Endothelial cell of umbilical vein (primary cell): Measurements from ENCODE around the gene ATP11B. TPM values are rescaled to one million over a fixed set of nuclear protein-coding genes. Genes with fewer than 3 reads are reported as not detected.

Source experiments
- BruUV-seq: library from RNA; stranded (reverse); fragments of 400-500 nt; replicated peaks from 2 replicates; lab custom pipeline; 2021; lab: Mats Ljungman, UMichigan
- CTCF ChIA-PET: fragments of 300-600, 350-600 bp; sonication (Branson Sonifier 250); formaldehyde crosslinking; loops from one replicate; lab custom pipeline; 2021; ENCODE audit warnings: antibody characterized with exemption, inconsistent platforms; lab: Charles Lee
- POLR2A ChIA-PET: fragments of 300-600, 350-600 bp; sonication (Branson Sonifier 250); formaldehyde crosslinking; loops from one replicate; lab custom pipeline; 2021; ENCODE audit warnings: antibody characterized with exemption, inconsistent platforms; lab: Charles Lee
- DNase-seq: peaks from one replicate; pipeline ENCODE4 v3.0.0-alpha.2; 2011; ENCODE audit warnings: low read depth, low spot score
- FAIRE-seq: peaks from 2 replicates; lab custom pipeline; 2011; peaks lifted over from hg19 to GRCh38; lab: Jason Lieb, UNC
- H2AFZ ChIP-seq: 2 replicates; pipeline ENCODE4 v1.6.0; 2012; ENCODE audit warnings: low read depth, low read length, control low read depth, inconsistent platforms
- H3K27ac ChIP-seq: 2 replicates; pipeline ENCODE4 v1.5.1; 2011; ENCODE audit warnings: low read depth, mild to moderate bottlenecking, control low read depth, low read length, moderate library complexity; ENCODE audit not compliant: insufficient read depth
- H3K27me3 ChIP-seq, 2 experiments: 2 replicates each; pipeline versions ENCODE4 v1.6.0 to v1.6.1; 2011; ENCODE audit warnings: low read length in 2 of 2, mixed read lengths in 1 of 2; ENCODE audit not compliant: control insufficient read depth in 2 of 2, insufficient read depth in 2 of 2
- H3K36me3 ChIP-seq, 2 experiments: 2 replicates in 1 of 2; 3 replicates in 1 of 2; pipeline ENCODE4 v1.5.1; 2011; ENCODE audit warnings: low read length in 2 of 2, mild to moderate bottlenecking in 1 of 2, moderate library complexity in 1 of 2; ENCODE audit not compliant: control insufficient read depth in 2 of 2, insufficient read depth in 2 of 2; ENCODE audit errors: extremely low read depth in 1 of 2
- H3K4me1 ChIP-seq: 3 replicates; pipeline ENCODE4 v1.5.1; 2011; ENCODE audit warnings: mild to moderate bottlenecking, low read length; ENCODE audit not compliant: control insufficient read depth, insufficient read depth; ENCODE audit errors: extremely low read depth
- H3K4me2 ChIP-seq: 2 replicates; pipeline ENCODE4 v1.6.1; 2011; ENCODE audit warnings: low read length, control low read depth, mixed read lengths; ENCODE audit not compliant: insufficient read depth
- H3K4me3 ChIP-seq, 3 experiments: fragments of 200-600 bp in 1 of 3; sonication (generic), shearing (Covaris generic) in 1 of 3; replicated peaks in 1 of 3; 2 replicates each; pipeline ENCODE4 v1.5.1; 2011 to 2016; ENCODE audit warnings: control low read depth in 3 of 3, low read length in 3 of 3, mild to moderate bottlenecking in 2 of 3, inconsistent platforms in 1 of 3, low read depth in 1 of 3, moderate library complexity in 1 of 3; ENCODE audit not compliant: insufficient read depth in 1 of 3
- H3K79me2 ChIP-seq: 2 replicates; pipeline ENCODE4 v1.6.0; 2012; ENCODE audit warnings: low read length, inconsistent platforms; ENCODE audit not compliant: control insufficient read depth, insufficient read depth
- H3K9ac ChIP-seq: replicated peaks from 2 replicates; pipeline ENCODE3; 2011; ENCODE audit warnings: low read length, control low read depth; ENCODE audit not compliant: insufficient read depth; ENCODE audit errors: extremely low read depth
- H3K9me1 ChIP-seq: replicated peaks from 3 replicates; pipeline ENCODE4 v1.6.0; 2011; ENCODE audit warnings: mild to moderate bottlenecking, low read length; ENCODE audit not compliant: control insufficient read depth, insufficient read depth; ENCODE audit errors: extremely low read depth
- H3K9me3 ChIP-seq: replicated peaks from 2 replicates; pipeline ENCODE4 v1.5.1; 2012; ENCODE audit warnings: low read length, inconsistent platforms; ENCODE audit not compliant: control insufficient read depth, insufficient read depth
- H4K20me1 ChIP-seq: replicated peaks from 2 replicates; pipeline ENCODE3; 2011; ENCODE audit warnings: mild to moderate bottlenecking, low read length; ENCODE audit not compliant: control insufficient read depth, insufficient read depth; ENCODE audit errors: extremely low read depth
- EZH2 ChIP-seq: IDR thresholded peaks from 2 replicates; pipeline ENCODE4 v1.6.1; 2012; ENCODE audit warnings: borderline replicate concordance, low read depth, mild to moderate bottlenecking, moderate library complexity, low read length, inconsistent platforms; ENCODE audit not compliant: severe bottlenecking
- FOS ChIP-seq: IDR thresholded peaks from 2 replicates; pipeline ENCODE4 v1.6.1; 2011; ENCODE audit warnings: mild to moderate bottlenecking, low read length, moderate library complexity, borderline replicate concordance; ENCODE audit not compliant: insufficient read depth
- GATA2 ChIP-seq: IDR thresholded peaks from 2 replicates; pipeline ENCODE4 v1.7.0; 2011; ENCODE audit warnings: low read depth, mild to moderate bottlenecking, moderate library complexity, mixed read lengths, low read length; ENCODE audit not compliant: insufficient read length, insufficient read depth
- JUN ChIP-seq: IDR thresholded peaks from 2 replicates; pipeline ENCODE4 v1.6.1; 2011; ENCODE audit warnings: borderline replicate concordance, low read depth; ENCODE audit not compliant: insufficient read length, insufficient read depth
- MAX ChIP-seq: IDR thresholded peaks from 2 replicates; pipeline ENCODE4 v1.6.1; 2011; ENCODE audit not compliant: insufficient read depth, insufficient read length
- MYC ChIP-seq: IDR thresholded peaks from one replicate; pipeline ENCODE4 v1.6.1; 2011; ENCODE audit warnings: mild to moderate bottlenecking, low read depth, low read length
- POLR2A ChIP-seq: IDR thresholded peaks from 2 replicates; pipeline ENCODE4 v1.6.1; 2012; ENCODE audit warnings: low read depth, mild to moderate bottlenecking, control low read depth, low read length
- POLR2AphosphoS5 ChIP-seq: IDR thresholded peaks from 2 replicates; pipeline ENCODE4 v1.6.1; 2012; ENCODE audit warnings: low read depth, mild to moderate bottlenecking, control low read depth, low read length, moderate library complexity; ENCODE audit not compliant: insufficient read depth
- dilution Hi-C: fragments of 300-500 bp; cut with MboI; formaldehyde crosslinking; loops from one replicate; pipeline ENCODE4 v1.15.0; 2019; ENCODE audit warnings: low sequenced_read_pairs; ENCODE audit not compliant: extremely low pct_ligation_motif_present
- intact Hi-C: fragments of 100-400 bp; cut with micrococcal nuclease; formaldehyde crosslinking; loops from one replicate; pipeline ENCODE4 v1.10.0; 2022
- polyA plus RNA-seq, 4 experiments: library from polyadenylated mRNA; depleted of rRNA in 3 of 4; stranded (reverse) in 3 of 4; unstranded in 1 of 4; fragments of >200 nt; gene quantifications; 2 replicates each; pipeline versions ENCODE4 v1.2.1 to v1.2.3, GENCODE V29; 2011 to 2012; ENCODE audit warnings: missing spikeins in 1 of 4
- total RNA-seq: library from RNA; stranded (reverse); gene quantifications from 2 replicates; pipeline ENCODE4 v1.2.3, GENCODE V29; 2021
- TF ChIP-seq, protein P1 (sequence below), 2 donors: IDR thresholded peaks; 1 replicate in 1 of 2; 2 replicates in 1 of 2; pipeline ENCODE4 v1.5.1; 2011; ENCODE audit warnings: low read length in 2 of 2, mild to moderate bottlenecking in 2 of 2, moderate library complexity in 2 of 2, control low read depth in 1 of 2, inconsistent platforms in 1 of 2, low read depth in 1 of 2; ENCODE audit not compliant: insufficient read depth in 1 of 2; ENCODE audit errors: extremely low read depth in 1 of 2

ATP11B gene
- total and polyA plus RNA-seq, 2 donors (not counting 3 experiments of a cell fraction or from before 2014, with no cell fraction given), result 10.1 to 49.3 TPM

DNA sequence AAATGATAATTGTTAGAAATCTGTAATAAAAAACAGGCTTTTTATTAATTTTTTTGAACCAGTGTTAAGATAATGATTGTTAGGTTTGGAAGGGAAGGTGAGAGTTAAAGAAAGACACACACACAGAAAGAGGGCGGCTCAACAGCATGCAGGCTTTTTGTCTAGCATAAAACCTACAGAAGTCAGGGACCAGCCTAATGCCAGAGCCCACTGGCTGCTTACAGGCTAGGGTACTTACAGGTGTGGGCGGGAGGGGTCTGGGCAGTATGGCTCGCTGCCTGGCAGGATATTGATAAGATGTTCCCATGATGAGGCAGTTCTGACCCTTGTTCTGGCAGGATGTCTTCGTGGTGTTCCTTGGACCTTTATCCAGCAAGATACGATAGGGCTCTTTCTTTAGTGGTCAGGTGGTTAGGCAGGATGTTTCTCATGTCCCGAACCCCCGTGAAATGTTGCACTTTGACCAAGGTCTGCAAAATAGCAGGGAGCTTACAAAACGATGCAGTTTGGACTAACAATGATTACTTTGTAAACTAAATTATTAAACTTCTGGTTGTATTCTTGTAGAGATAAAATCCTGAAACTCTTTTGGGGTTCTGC, 102.3 kb downstream of the ATP11B start:
- H3K9me1 ChIP-seq, result no peaks in the 10 kb centered on the region
- no peak overlapping the region for H2AFZ ChIP-seq
- intact Hi-C loops (no loop called here), dilution Hi-C loops (no loop called here)
- H3K4me2 ChIP-seq, result no peak overlapping the region
- CTCF ChIA-PET, result no interaction called here
- POLR2A ChIA-PET, result no interaction called here
- H3K4me3 ChIP-seq, result no peak overlapping the region
- no peaks in the 10 kb centered on the region for H4K20me1 ChIP-seq
- H3K79me2 ChIP-seq, result no peaks in the 10 kb centered on the region
- H3K4me1 ChIP-seq, result no peaks in the 10 kb centered on the region
- BruUV-seq, result no TSS peak
- DNase-seq (no peak), FAIRE-seq (no peak)
- TF ChIP-seq MAX, result no peak
- TF ChIP-seq EZH2, result no peak
- no peak for TF ChIP-seq POLR2AphosphoS5
- TF ChIP-seq MYC, result no peak
- H3K36me3 ChIP-seq, result peaks cover 0 to 4% of the 10 kb centered on the region in 2 experiments
- no peak overlapping the region for H3K9ac ChIP-seq
- no peak overlapping the region for H3K27ac ChIP-seq
- no peaks in the 10 kb centered on the region for H3K27me3 ChIP-seq
- no peaks in the 10 kb centered on the region for H3K9me3 ChIP-seq

GRCh38 chr3:182896553-182896952, 103.2 kb downstream of the ATP11B start:
- Histone ChIP-seq H3K9me1 (no peaks in the 10 kb centered on the region), H4K20me1 (no peaks in the 10 kb centered on the region), H3K27ac (no peak overlapping the region), H3K27me3 (no peaks in the 10 kb centered on the region), H3K79me2 (no peaks in the 10 kb centered on the region), H3K4me3 (no peak overlapping the region), H2AFZ (no peak overlapping the region), H3K9me3 (no peaks in the 10 kb centered on the region), H3K4me2 (no peak overlapping the region), H3K9ac (no peak overlapping the region), H3K4me1 (no peaks in the 10 kb centered on the region), H3K36me3 (peaks cover 0 to 4% of the 10 kb centered on the region in 2 experiments)
- TF ChIP-seq FOS (no peak), POLR2A (no peak), EZH2 (no peak), GATA2 (no peak), JUN (no peak), POLR2AphosphoS5 (no peak), MAX (no peak), MYC (no peak)
- TF ChIP-seq, protein P1, sequence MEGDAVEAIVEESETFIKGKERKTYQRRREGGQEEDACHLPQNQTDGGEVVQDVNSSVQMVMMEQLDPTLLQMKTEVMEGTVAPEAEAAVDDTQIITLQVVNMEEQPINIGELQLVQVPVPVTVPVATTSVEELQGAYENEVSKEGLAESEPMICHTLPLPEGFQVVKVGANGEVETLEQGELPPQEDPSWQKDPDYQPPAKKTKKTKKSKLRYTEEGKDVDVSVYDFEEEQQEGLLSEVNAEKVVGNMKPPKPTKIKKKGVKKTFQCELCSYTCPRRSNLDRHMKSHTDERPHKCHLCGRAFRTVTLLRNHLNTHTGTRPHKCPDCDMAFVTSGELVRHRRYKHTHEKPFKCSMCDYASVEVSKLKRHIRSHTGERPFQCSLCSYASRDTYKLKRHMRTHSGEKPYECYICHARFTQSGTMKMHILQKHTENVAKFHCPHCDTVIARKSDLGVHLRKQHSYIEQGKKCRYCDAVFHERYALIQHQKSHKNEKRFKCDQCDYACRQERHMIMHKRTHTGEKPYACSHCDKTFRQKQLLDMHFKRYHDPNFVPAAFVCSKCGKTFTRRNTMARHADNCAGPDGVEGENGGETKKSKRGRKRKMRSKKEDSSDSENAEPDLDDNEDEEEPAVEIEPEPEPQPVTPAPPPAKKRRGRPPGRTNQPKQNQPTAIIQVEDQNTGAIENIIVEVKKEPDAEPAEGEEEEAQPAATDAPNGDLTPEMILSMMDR (IDR thresholded peaks at IDR 0.05; ENCODE audit: extremely low read depth in 1 of 2, insufficient read depth in 1 of 2, low read depth in 1 of 2, low read length in 2 of 2), result no peak
- FAIRE-seq, result no peak
- intact Hi-C loops, result no loop called here
- no TSS peak for BruUV-seq
- dilution Hi-C loops, result no loop called here
- ChIA-PET POLR2A (no interaction called here), CTCF (no interaction called here)
- no peak for DNase-seq
